ENCODE results near the gene RNF6. TPM values are rescaled to one million over a fixed set of nuclear protein-coding genes. Genes with fewer than 3 reads are reported as not detected.

Gene RNF6
- total RNA-seq = 10 to 100 TPM in 5 of 6 experiments, 1 to 10 TPM in 1; 8.2 to 17.3 (median 11.3) TPM
- long read RNA-seq = 0 reads

DNA sequence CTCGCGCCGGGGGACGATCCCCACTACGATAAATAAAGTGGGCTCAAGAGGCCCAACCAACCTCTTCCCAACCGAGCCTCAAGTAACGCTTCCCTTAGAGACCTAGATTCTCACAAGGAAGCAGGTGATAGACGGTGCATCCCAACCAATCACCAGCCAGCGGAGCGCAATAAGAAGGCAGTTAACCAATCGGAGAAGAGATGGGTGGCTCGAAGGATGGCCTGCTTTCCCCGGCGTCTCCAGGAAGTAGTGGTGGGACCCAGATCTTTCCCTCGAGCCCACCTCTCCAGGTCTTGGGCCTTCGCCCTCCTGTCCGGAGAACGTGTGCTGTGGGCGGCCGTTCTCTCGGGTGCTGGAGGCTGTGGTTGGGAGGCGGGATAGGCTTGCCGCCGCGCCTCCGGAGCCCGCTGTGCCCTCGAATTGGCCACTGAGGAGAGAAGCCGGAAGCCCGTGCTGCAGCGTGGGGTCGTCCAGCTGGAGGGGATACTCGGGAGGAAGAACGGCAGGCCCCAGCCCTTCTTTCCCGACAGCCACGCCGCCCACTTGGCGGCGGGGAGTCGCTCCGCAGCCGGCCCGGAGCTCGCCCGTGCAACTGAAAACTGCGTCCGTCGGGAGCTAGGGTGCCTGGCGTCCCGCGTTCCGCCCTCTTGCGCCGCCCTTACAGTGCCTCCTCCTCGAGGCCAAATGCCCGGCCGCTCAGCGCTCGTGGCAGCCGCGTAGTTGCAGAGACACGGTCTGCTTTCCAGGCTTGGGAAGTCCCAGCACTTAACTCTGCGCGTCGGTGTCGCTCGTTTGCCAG, at the start of gene RNF6:
Gene RNF6 (minus strand): TSS at position 594 of the 799 bp plus-strand sequence. CDS start 2,665 bp downstream, outside the sequence.
- peak; percentile 90 to 96 (median 94) for DNase-seq
- Histone ChIP-seq H3K4me1 (peaks cover 0 to 15% (median 5%) of the 10 kb centered on the region in 4 donors), H3K27me3 (no peaks in the 10 kb centered on the region), H3K4me3 (peak within 1 kb of the TSS; percentile 88 to 94 (median 92)), H3K9me3 (no peaks in the 10 kb centered on the region), H3K27ac (peak within 1 kb of the TSS; percentile 82 to 95 (median 91)), H3K36me3 (peaks cover 5 to 29% (median 15%) of the 10 kb centered on the region in 4 donors)
- WGBS (ENCODE audit: insufficient coverage, low coverage, low lambda C conversion rate, missing lambda C conversion rate) = under 1% methylated on average over 23 of the region's 67 CpGs
- peak; percentile 97 to 99 (median 98) for ATAC-seq
- TF ChIP-seq POLR2A (IDR thresholded peaks at IDR 0.05) = peak; percentile 78
- TF ChIP-seq, protein P1, sequence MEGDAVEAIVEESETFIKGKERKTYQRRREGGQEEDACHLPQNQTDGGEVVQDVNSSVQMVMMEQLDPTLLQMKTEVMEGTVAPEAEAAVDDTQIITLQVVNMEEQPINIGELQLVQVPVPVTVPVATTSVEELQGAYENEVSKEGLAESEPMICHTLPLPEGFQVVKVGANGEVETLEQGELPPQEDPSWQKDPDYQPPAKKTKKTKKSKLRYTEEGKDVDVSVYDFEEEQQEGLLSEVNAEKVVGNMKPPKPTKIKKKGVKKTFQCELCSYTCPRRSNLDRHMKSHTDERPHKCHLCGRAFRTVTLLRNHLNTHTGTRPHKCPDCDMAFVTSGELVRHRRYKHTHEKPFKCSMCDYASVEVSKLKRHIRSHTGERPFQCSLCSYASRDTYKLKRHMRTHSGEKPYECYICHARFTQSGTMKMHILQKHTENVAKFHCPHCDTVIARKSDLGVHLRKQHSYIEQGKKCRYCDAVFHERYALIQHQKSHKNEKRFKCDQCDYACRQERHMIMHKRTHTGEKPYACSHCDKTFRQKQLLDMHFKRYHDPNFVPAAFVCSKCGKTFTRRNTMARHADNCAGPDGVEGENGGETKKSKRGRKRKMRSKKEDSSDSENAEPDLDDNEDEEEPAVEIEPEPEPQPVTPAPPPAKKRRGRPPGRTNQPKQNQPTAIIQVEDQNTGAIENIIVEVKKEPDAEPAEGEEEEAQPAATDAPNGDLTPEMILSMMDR (IDR thresholded peaks at IDR 0.05) = no peak
- intact Hi-C loops (cut with DNase I) = no loop called here

DNA sequence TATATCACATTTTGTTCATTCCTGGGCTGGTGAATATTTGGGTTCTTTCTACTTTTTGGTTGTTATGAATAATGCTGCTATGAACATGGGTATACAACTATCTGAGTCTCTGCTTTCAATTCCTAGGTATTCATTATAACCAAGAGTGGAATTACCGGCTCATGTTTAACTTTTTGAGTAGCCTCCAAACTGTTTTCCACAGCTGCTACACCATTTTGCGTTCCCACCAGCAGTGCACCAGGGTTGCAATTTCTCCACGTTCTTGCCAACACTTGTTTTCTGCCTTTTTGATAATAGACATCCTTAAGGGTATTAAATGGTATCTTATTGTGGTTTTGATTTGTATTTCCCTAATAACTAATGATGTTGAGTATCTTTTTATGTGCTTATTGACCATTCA, 48.6 kb upstream of the RNF6 start:
- no peak overlapping the region for H3K4me3 ChIP-seq
- H3K9me3 ChIP-seq = no peaks in the 10 kb centered on the region
- intact Hi-C loops (cut with DNase I) = no loop called here
- no peaks in the 10 kb centered on the region for H3K4me1 ChIP-seq
- WGBS (ENCODE audit: insufficient coverage, low coverage, low lambda C conversion rate, missing lambda C conversion rate) = 84% methylated on average over 3 of the region's 3 CpGs
- no peaks in the 10 kb centered on the region for H3K36me3 ChIP-seq
- no peak for DNase-seq
- no peaks in the 10 kb centered on the region for H3K27me3 ChIP-seq
- H3K27ac ChIP-seq = no peak overlapping the region
- TF ChIP-seq, protein P1 (IDR thresholded peaks at IDR 0.05) = no peak
- TF ChIP-seq POLR2A (IDR thresholded peaks at IDR 0.05) = no peak
- no peak for ATAC-seq

DNA sequence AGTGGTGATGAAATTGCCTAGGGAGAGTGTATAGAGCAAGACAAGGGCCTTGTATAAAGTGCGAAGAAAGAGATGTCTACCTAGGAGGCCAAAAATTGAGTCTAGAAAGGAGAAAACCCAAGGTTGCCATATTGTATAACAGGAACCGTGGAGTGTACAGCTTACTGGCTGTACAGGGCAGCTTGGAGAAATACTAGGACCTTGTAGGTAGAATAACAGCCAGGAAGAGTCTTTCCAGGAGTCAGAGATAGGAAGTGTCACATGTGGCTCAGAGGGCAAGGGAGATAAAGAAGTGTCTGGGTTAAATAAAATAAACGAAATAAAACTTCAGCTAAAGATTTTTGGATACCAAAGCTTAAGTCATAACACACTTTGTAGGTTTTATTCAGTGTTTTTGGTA, 44.2 kb upstream of the RNF6 start:
- Histone ChIP-seq H3K36me3 (no peaks in the 10 kb centered on the region), H3K4me1 (no peaks in the 10 kb centered on the region), H3K4me3 (no peak overlapping the region), H3K27me3 (no peaks in the 10 kb centered on the region), H3K27ac (no peak overlapping the region), H3K9me3 (no peaks in the 10 kb centered on the region)
- intact Hi-C loops (cut with DNase I) = no loop called here
- no peak for TF ChIP-seq POLR2A (IDR thresholded peaks at IDR 0.05)
- TF ChIP-seq, protein P1 (IDR thresholded peaks at IDR 0.05) = no peak
- WGBS (ENCODE audit: insufficient coverage, low coverage, low lambda C conversion rate, missing lambda C conversion rate) = 65% methylated on average over 3 of the region's 3 CpGs
- DNase-seq (no peak), ATAC-seq (no peak)

DNA sequence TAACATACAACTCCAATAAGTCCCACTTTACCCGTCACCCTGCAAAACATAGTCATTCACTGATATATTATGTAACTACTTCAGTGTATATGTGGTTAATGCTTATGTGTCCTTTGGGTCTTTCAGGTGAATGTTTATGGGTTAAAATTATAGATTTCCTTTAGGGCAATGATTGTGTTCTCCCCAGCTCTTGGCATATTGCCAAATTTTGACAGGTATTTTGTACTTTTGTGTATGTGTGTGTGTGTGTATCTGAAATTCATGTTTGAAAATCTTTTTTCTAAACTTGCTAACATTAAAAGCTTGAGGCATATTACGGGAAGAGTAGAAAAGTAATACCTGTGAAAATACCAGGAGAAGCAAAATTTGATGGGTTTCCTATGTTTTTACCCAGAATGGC, 40.0 kb upstream of the RNF6 start:
- intact Hi-C loops (cut with DNase I) = no loop called here
- DNase-seq (no peak), ATAC-seq (no peak)
- TF ChIP-seq, protein P1 (IDR thresholded peaks at IDR 0.05) = no peak
- no peak for TF ChIP-seq POLR2A (IDR thresholded peaks at IDR 0.05)
- no peaks in the 10 kb centered on the region for H3K36me3 ChIP-seq
- no peaks in the 10 kb centered on the region for H3K9me3 ChIP-seq
- no peaks in the 10 kb centered on the region for H3K27me3 ChIP-seq
- H3K4me3 ChIP-seq = no peak overlapping the region
- 96% methylated on average over 2 of the region's 2 CpGs for WGBS (ENCODE audit: insufficient coverage, low coverage, low lambda C conversion rate, missing lambda C conversion rate)
- no peaks in the 10 kb centered on the region for H3K4me1 ChIP-seq
- no peak overlapping the region for H3K27ac ChIP-seq

All from right lobe of liver (tissue), 6 donors.